Activated naive CD4-positive, alpha-beta T cell treated with anti-CD3 and anti-CD28 coated beads, Interleukin-2, amount 50 U/mL, for 24 hours (primary cell): ENCODE data around the gene XPO5.

ENCODE experiments used
- H3K27ac Mint-ChIP-seq: one replicate; pipeline ENCODE4 v1.8.0; 2021; ENCODE audit warnings: mild to moderate bottlenecking, mixed read lengths
- H3K27me3 Mint-ChIP-seq: one replicate; pipeline ENCODE4 v1.8.0; 2021; ENCODE audit warnings: mixed read lengths
- H3K36me3 Mint-ChIP-seq: one replicate; pipeline ENCODE4 v1.8.0; 2021; ENCODE audit warnings: mixed read lengths
- H3K4me1 Mint-ChIP-seq: one replicate; pipeline ENCODE4 v1.8.0; 2021; ENCODE audit warnings: mixed read lengths
- H3K4me3 Mint-ChIP-seq: one replicate; pipeline ENCODE4 v1.8.0; 2021; ENCODE audit warnings: mild to moderate bottlenecking, mixed read lengths
- H3K9me3 Mint-ChIP-seq: one replicate; pipeline ENCODE4 v1.8.0; 2021; ENCODE audit warnings: mixed read lengths

XPO5 gene

GRCh38 chr6:43511824-43512415 is 63.9 kb downstream of the XPO5 start:
- H3K4me3 Mint-ChIP-seq = peak overlapping the region; percentile 12
- peaks cover 11% of the 10 kb centered on the region for H3K36me3 Mint-ChIP-seq
- peaks cover 46% of the 10 kb centered on the region for H3K4me1 Mint-ChIP-seq
- H3K27me3 Mint-ChIP-seq = peaks cover 11% of the 10 kb centered on the region
- no peaks in the 10 kb centered on the region for H3K9me3 Mint-ChIP-seq
- peak overlapping the region; percentile 74 for H3K27ac Mint-ChIP-seq

- Mint-ChIP-seq H3K36me3 (peaks cover 11% of the 10 kb centered on the region), H3K27me3 (peaks cover 11% of the 10 kb centered on the region), H3K9me3 (no peaks in the 10 kb centered on the region), H3K4me1 (peaks cover 45% of the 10 kb centered on the region), H3K4me3 (peak overlapping the region; percentile 70), H3K27ac (no peak overlapping the region)
Measured at GRCh38 chr6:43510827-43511163, 65.0 kb downstream of the XPO5 start.

- H3K27ac Mint-ChIP-seq = peak within 1 kb of the TSS; percentile 12
- peaks cover 40% of the 10 kb centered on the region for H3K4me1 Mint-ChIP-seq
- peaks cover 11% of the 10 kb centered on the region for H3K27me3 Mint-ChIP-seq
- peak within 1 kb of the TSS; percentile 80 for H3K4me3 Mint-ChIP-seq
- H3K9me3 Mint-ChIP-seq = no peaks in the 10 kb centered on the region
- peaks cover 11% of the 10 kb centered on the region for H3K36me3 Mint-ChIP-seq
Measured at GRCh38 chr6:43509984-43510826, 65.6 kb downstream of the XPO5 start, which contains the start of gene LRRC73. Gene LRRC73, minus strand, starts transcription at chr6:43510346. Its CDS starts 561 bp downstream, at chr6:43509785.

- Mint-ChIP-seq H3K36me3 (peaks cover 10% of the 10 kb centered on the region), H3K27ac (peak overlapping the region; percentile 10)
Measured at GRCh38 chr6:43509142-43509983, 66.5 kb downstream of the XPO5 start.

GRCh38 chr6:43508481-43509141 is 67.2 kb downstream of the XPO5 start:
- Mint-ChIP-seq H3K27ac (peak overlapping the region; percentile 25), H3K9me3 (no peaks in the 10 kb centered on the region), H3K36me3 (peaks cover 9% of the 10 kb centered on the region), H3K27me3 (peaks cover 11% of the 10 kb centered on the region), H3K4me1 (peaks cover 29% of the 10 kb centered on the region), H3K4me3 (peak overlapping the region; percentile 80)

More at GRCh38 chr6:43509142-43509983, 66.5 kb downstream of the XPO5 start:
- peaks cover 11% of the 10 kb centered on the region for H3K27me3 Mint-ChIP-seq
- H3K4me1 Mint-ChIP-seq = peaks cover 32% of the 10 kb centered on the region
- peak overlapping the region; percentile 80 for H3K4me3 Mint-ChIP-seq
- no peaks in the 10 kb centered on the region for H3K9me3 Mint-ChIP-seq

GRCh38 chr6:43506667-43507471 is 69.0 kb downstream of the XPO5 start:
- peaks cover 7% of the 10 kb centered on the region for H3K36me3 Mint-ChIP-seq
- H3K27ac Mint-ChIP-seq = no peak overlapping the region
- no peak overlapping the region for H3K4me3 Mint-ChIP-seq
- peaks cover 23% of the 10 kb centered on the region for H3K4me1 Mint-ChIP-seq
- peaks cover 11% of the 10 kb centered on the region for H3K27me3 Mint-ChIP-seq
- H3K9me3 Mint-ChIP-seq = no peaks in the 10 kb centered on the region

- H3K27me3 Mint-ChIP-seq = peaks cover 11% of the 10 kb centered on the region
- H3K27ac Mint-ChIP-seq = no peak overlapping the region
- no peaks in the 10 kb centered on the region for H3K9me3 Mint-ChIP-seq
- H3K4me3 Mint-ChIP-seq = no peak overlapping the region
- H3K4me1 Mint-ChIP-seq = peaks cover 18% of the 10 kb centered on the region
- H3K36me3 Mint-ChIP-seq = peaks cover 4% of the 10 kb centered on the region
Measured at GRCh38 chr6:43506171-43506570, 69.7 kb downstream of the XPO5 start.

- Mint-ChIP-seq H3K27me3 (peaks cover 11% of the 10 kb centered on the region), H3K9me3 (no peaks in the 10 kb centered on the region), H3K27ac (no peak overlapping the region), H3K4me1 (peaks cover 18% of the 10 kb centered on the region), H3K36me3 (peaks cover 4% of the 10 kb centered on the region), H3K4me3 (no peak overlapping the region)
Measured at GRCh38 chr6:43505718-43506117, 70.1 kb downstream of the XPO5 start.

GRCh38 chr6:43504756-43505593 is 70.9 kb downstream of the XPO5 start:
- H3K9me3 Mint-ChIP-seq = no peaks in the 10 kb centered on the region
- no peak overlapping the region for H3K4me3 Mint-ChIP-seq
- H3K27me3 Mint-ChIP-seq = peaks cover 11% of the 10 kb centered on the region
- no peak overlapping the region for H3K27ac Mint-ChIP-seq
- peaks cover 18% of the 10 kb centered on the region for H3K4me1 Mint-ChIP-seq
- H3K36me3 Mint-ChIP-seq = peaks cover 4% of the 10 kb centered on the region

- peaks cover 3% of the 10 kb centered on the region for H3K27me3 Mint-ChIP-seq
- H3K9me3 Mint-ChIP-seq = no peaks in the 10 kb centered on the region
- H3K4me1 Mint-ChIP-seq = peaks cover 9% of the 10 kb centered on the region
- peak overlapping the region; percentile 66 for H3K27ac Mint-ChIP-seq
- H3K36me3 Mint-ChIP-seq = peaks cover 4% of the 10 kb centered on the region
- H3K4me3 Mint-ChIP-seq = no peak overlapping the region
Measured at GRCh38 chr6:43503443-43503842, 72.4 kb downstream of the XPO5 start.

GRCh38 chr6:43502666-43503065 is 73.2 kb downstream of the XPO5 start:
- Mint-ChIP-seq H3K36me3 (peaks cover 4% of the 10 kb centered on the region), H3K9me3 (no peaks in the 10 kb centered on the region), H3K4me3 (no peak overlapping the region), H3K4me1 (peaks cover 7% of the 10 kb centered on the region), H3K27me3 (no peaks in the 10 kb centered on the region), H3K27ac (no peak overlapping the region)

- Mint-ChIP-seq H3K4me3 (no peak overlapping the region), H3K27me3 (no peaks in the 10 kb centered on the region), H3K9me3 (no peaks in the 10 kb centered on the region), H3K4me1 (no peaks in the 10 kb centered on the region), H3K27ac (no peak overlapping the region), H3K36me3 (peaks cover 4% of the 10 kb centered on the region)
Measured at GRCh38 chr6:43500921-43501320, 74.9 kb downstream of the XPO5 start.

- Mint-ChIP-seq H3K36me3 (peaks cover 4% of the 10 kb centered on the region), H3K27me3 (no peaks in the 10 kb centered on the region), H3K4me3 (no peak overlapping the region), H3K4me1 (peaks cover 17% of the 10 kb centered on the region), H3K9me3 (no peaks in the 10 kb centered on the region), H3K27ac (no peak overlapping the region)
Measured at GRCh38 chr6:43499028-43499815, 76.6 kb downstream of the XPO5 start.
